Ishikawa (cell line): ENCODE data around the gene COA1.

ENCODE experiments used
- CEBPB ChIP-seq: IDR thresholded peaks from 2 replicates; pipeline ENCODE4 v1.6.1; 2012
- CREB1 ChIP-seq: IDR thresholded peaks from 2 replicates; pipeline ENCODE4 v1.6.1; 2012; ENCODE audit warnings: low read depth
- EGR1 ChIP-seq: IDR thresholded peaks from 2 replicates; pipeline ENCODE4 v1.6.1; 2012
- EP300 ChIP-seq: IDR thresholded peaks from 2 replicates; pipeline ENCODE4 v1.6.1; 2012; ENCODE audit warnings: borderline replicate concordance
- FOXM1 ChIP-seq: IDR thresholded peaks from 2 replicates; pipeline ENCODE4 v1.6.1; 2012; ENCODE audit warnings: low read depth, borderline replicate concordance
- MAX ChIP-seq: IDR thresholded peaks from 2 replicates; pipeline ENCODE4 v1.6.1; 2012
- NFIC ChIP-seq: IDR thresholded peaks from 2 replicates; pipeline ENCODE4 v1.6.1; 2012
- RAD21 ChIP-seq: IDR thresholded peaks from 2 replicates; pipeline ENCODE4 v1.6.1; 2012; ENCODE audit warnings: low read depth
- REST ChIP-seq: IDR thresholded peaks from 2 replicates; pipeline ENCODE4 v1.6.1; 2012; ENCODE audit warnings: low read depth, mild to moderate bottlenecking
- TAF1 ChIP-seq: IDR thresholded peaks from 2 replicates; pipeline ENCODE4 v1.6.1; 2012; ENCODE audit warnings: low read depth, mild to moderate bottlenecking
- TCF12 ChIP-seq: IDR thresholded peaks from 2 replicates; pipeline ENCODE4 v1.6.1; 2012; ENCODE audit warnings: low read depth
- USF1 ChIP-seq: IDR thresholded peaks from 2 replicates; pipeline ENCODE4 v1.6.1; 2012
- YY1 ChIP-seq: IDR thresholded peaks from 2 replicates; pipeline ENCODE4 v1.6.1; 2012; ENCODE audit warnings: low read depth
- ZBTB7A ChIP-seq: IDR thresholded peaks from 2 replicates; pipeline ENCODE4 v1.6.1; 2012; ENCODE audit warnings: low read depth

- no peak for TF ChIP-seq RAD21
- TF ChIP-seq EGR1, result no peak
- no peak for TF ChIP-seq TAF1
- TF ChIP-seq EP300, result no peak
- TF ChIP-seq FOXM1, result no peak
- TF ChIP-seq CEBPB, result no peak
- no peak for TF ChIP-seq MAX
- no peak for TF ChIP-seq REST
- no peak for TF ChIP-seq YY1
- TF ChIP-seq TCF12, result no peak
- TF ChIP-seq USF1, result no peak
- no peak for TF ChIP-seq CREB1
- TF ChIP-seq ZBTB7A, result no peak
- TF ChIP-seq NFIC, result no peak
These were observed 20.1 kb upstream of the COA1 start for GRCh38 chr7:43749383-43749940.
